ENCODE data around the gene ARL5A.
"Not testable (repeated sequence)": the region's sequence is repeated elsewhere in the genome, so short reads cannot be mapped to it uniquely, and the experiment has no call there.

Gene ARL5A

GRCh38 chr2:151795646-151796240 is 32.5 kb downstream of the ARL5A start:
- DNase-seq (ENCODE audit: low spot score), result no peak

GRCh38 chr2:151794422-151794821 is 33.8 kb downstream of the ARL5A start:
- DNase-seq (ENCODE audit: low spot score), result not testable (repeated sequence)

DNA sequence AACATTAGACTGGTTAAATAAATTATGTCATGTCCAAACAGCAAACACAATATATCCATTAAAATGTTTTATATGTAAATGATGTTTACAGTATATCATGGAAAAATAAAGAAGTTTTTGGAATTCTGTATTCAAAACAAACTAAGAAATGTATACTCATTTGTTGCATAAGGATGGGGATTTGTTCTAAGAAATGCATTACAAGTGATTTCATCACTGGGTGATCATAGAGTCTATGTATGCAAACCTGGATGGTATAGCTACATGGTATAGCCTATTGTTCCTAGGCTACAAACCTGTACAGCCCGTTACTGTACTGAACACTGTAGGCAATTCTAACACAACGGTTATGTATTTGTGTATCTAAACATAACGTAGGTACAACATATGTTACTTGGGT is 35.1 kb downstream of the ARL5A start:
- no peak for DNase-seq (ENCODE audit: low spot score)

GRCh38 chr2:151792589-151792988 is 35.6 kb downstream of the ARL5A start:
- DNase-seq (ENCODE audit: low spot score), result no peak

DNA sequence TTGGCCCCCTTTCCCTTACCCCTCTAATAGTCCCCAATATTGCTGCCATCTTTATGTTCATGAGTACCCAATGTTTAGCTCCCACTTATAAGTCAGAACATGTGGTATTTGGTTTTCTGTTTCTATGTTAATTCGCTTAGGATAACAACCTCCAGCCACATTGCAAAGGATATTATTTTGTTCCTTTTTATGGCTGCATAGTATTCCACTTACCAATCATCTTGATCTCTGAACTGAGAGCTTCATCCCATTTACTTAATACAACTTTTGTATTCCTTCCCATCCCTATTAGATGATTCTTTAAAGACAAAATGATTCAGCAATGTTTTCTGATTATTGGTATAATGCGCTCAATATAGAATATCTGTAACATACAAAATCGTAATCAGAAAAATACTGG is 36.7 kb downstream of the ARL5A start:
- no peak for DNase-seq (ENCODE audit: low spot score)

GRCh38 chr2:151790689-151791088 is 37.5 kb downstream of the ARL5A start:
- DNase-seq (ENCODE audit: low spot score), result no peak

- DNase-seq (ENCODE audit: low spot score), result no peak
Measured at GRCh38 chr2:151789055-151789834, 39.0 kb downstream of the ARL5A start.

DNA sequence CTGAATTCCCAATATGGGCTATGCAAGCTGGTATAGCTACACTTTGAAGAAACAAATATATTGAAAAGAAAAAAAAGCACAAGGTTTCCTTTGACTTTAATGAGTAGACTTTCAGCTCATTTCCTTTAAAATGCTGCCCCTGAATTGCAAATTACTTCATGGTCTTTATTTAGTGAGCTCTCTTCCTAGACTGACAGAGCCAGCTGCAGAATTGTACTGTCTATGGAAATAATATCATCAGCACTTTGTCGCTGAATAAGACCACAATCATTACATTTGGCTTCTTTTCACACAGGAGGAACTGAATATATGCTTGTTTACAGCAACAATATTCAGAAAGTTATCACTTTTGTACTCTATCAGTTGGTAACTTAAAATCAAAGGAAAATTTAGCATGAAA is 41.7 kb downstream of the ARL5A start:
- DNase-seq (ENCODE audit: low spot score), result no peak

DNA sequence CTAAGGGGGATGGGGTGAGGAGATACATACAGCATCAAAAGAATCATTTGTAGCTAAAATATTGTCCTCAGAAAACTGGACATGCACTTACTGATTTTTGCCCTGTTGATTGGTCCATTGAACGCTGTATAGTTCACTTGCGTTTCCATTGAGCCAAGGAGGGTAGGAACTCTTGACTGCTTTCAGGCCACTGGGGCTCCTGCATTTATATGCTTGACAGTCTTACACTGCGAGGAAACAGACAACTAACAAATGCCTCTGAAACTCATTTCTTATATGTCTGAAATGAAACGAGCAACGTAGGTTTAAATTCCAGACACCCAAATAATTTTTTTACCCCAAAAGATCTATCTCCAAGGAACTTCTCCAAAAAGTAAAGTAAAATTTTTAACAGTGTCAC is 42.1 kb downstream of the ARL5A start:
- no peak for DNase-seq (ENCODE audit: low spot score)

DNA sequence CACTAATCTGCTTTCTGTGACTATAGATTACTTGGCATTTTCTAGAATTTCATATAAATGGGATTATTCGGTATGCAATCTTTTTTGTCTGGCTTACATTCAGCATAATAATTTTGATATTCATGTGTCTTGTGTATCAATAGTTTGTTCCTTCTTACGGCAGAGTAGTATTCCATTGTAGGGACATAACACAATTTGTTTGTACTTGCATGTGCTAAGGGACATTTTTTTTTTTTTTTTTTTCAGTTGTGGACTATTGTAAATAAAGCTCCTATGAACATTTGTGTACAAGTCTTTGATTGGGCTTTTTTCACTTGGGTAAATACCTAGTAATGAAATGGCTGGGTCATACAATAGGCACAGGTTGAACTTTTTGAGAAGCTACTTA is 45.1 kb downstream of the ARL5A start:
- DNase-seq (ENCODE audit: low spot score), result no peak

DNA sequence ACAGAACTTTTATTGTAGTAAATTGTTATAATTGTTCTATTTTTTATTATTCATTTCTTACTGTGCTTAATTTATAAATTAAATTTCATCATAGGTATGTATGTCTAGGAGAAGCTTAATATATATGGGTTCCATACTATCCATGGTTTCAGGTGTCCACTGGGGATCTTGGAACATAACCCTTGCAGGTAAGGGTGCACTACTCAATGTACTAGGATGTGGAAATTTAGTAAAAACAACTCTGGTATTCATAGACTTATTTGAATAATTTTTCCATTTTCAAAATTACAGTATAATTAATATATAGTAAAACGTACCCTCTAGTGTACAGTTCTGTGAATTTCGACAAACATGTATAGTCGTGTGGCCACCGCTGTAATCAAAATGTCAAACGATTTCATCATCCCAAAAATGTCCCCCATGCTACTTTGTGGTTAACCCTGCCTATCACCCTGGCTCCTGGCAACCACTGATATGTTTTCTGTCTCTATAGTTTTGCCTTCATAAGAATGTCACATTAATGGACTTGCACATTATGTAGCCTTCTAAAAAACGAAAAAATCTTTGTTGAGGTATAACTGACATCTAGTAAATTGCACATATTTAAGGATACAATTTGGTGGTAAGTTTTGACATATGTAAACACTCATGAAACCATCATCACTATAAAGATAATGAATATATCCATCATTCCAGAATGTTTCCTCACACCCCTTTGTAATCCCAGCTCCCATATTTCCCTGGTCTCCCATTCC is 45.7 kb downstream of the ARL5A start:
- no peak for DNase-seq (ENCODE audit: low spot score)

DNA sequence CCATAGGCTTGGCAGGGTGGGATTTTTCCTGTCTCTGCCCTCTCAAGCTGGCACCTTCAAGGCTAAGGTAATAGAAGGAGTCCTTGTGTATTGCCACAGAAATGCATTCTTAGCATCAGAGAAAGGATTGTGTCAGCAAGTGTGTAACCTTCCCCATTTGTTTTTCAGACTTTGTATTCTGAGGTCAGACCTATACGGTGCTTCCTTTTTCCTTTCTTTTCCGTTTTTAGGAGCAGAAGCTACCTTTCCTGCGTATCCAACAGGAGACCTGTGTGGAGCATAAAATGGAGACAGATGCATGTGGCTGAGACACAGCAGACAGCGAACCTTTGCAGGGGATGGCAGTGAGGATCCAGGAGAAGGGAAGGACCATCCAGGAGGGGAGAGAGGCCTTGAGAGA is 46.6 kb downstream of the ARL5A start:
- no peak for DNase-seq (ENCODE audit: low spot score)

DNA sequence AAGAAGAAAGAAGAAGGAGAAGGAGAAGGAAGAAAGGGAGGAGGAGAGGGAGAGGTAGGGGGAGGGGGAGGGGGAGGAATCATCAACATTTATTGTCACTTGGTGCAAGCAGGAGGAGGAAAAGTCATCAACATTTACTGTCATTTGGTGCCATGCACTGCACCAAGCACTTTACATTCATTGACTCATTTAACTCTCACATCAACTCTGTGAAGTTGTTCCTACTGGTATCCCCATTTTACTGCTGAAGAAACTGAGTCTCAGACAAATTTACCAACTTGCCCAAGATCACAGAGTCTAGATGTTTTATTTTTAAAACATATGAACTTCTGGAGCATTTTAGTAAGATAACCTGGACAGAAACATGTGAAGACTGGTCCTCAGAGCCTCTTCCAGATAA is 47.3 kb downstream of the ARL5A start:
- DNase-seq (ENCODE audit: low spot score), result no peak

GRCh38 chr2:151777935-151778334 is 50.3 kb downstream of the ARL5A start:
- DNase-seq (ENCODE audit: low spot score), result no peak

GRCh38 chr2:151777487-151777886 is 50.7 kb downstream of the ARL5A start:
- DNase-seq (ENCODE audit: low spot score), result no peak

- DNase-seq (ENCODE audit: low spot score), result no peak
Measured at GRCh38 chr2:151776367-151776766, 51.9 kb downstream of the ARL5A start.

- no peak for DNase-seq (ENCODE audit: low spot score)
Measured at GRCh38 chr2:151775057-151775740, 53.0 kb downstream of the ARL5A start.

DNA sequence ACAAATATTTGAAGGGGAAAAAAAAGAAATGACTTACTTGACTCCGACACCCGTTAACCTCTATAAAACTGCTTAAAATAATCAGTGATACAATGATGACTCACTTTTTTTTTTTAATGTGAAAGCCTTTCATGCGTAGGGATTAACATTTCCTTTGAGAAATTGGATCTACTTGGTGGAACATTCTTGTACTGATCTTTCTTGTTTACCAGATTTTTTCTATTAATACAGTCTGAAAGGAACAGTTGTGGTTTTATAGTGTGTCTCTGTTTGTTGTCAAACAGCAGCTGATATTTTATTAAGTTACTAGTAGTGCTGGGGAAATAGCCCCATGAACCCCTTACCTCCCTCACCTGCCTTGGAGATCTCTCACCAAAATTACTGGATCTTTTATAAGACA is 53.7 kb downstream of the ARL5A start:
- DNase-seq (ENCODE audit: low spot score), result no peak

DNA sequence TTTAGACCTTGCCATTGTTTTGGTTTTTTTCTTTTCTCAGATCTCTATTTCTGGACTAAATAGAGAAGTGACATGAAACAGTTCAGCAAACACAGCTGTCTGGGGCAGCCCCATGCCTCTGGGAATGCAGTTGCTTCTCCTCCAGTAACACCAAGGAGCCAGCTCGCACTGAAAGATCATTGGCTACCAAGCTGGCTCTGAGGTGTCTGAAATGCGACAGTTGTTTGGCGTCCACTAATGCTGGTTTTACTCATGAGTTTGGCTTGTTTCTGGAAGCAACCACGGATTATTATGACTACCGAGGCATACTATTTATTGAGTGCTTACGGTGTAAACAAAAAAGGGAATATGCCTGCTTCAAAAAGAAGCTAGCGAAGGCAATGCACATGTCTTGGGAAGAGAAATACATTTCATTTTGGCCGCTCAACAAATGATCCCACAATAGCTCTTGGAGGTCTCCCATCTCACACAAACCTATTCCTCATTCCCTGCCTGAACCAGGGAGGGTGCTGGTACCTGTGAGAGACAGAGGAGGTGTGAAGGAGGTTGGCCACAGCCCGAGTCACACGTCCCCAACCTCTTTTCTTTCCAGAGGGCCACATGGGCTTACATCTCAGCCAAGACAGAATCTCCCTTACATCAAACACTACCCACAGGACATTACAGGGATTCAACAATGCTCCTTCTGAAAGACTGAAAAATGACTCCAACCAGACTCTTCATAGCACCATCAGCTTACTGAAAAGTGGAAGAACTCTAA is 56.4 kb downstream of the ARL5A start:
- no peak for DNase-seq (ENCODE audit: low spot score)

- DNase-seq (ENCODE audit: low spot score), result no peak
Measured at GRCh38 chr2:151770995-151771394, 57.2 kb downstream of the ARL5A start.

DNA sequence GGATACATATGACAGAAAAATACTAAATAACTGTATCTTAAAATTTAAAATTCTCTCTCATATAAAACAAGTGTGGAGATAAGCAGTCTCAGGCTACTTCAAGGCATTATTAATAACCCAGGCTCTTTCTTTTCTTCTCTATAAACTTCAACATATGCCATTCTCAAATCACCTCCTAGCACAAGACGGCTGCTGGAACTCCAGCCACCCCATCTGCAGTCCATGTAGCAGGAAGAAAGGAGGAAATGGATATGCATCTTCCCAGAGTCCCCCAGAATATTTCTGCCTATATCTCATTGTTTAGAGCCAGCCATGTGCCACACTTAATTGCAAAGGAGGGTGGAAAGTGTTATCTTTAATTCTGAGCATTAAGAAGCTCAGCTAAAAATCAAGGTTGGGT is 58.6 kb downstream of the ARL5A start:
- no peak for DNase-seq (ENCODE audit: low spot score)

Data from SK-N-DZ (cell line).